HCT116 (cell line): Measurements from ENCODE around the gene ZNF804A. TPM values are rescaled to one million over a fixed set of nuclear protein-coding genes. Genes with fewer than 3 reads are reported as not detected.

Experiments
- ATAC-seq: fragments of 200-7000 bp; cut with Tn5 transposase; 2 replicates; pipeline ENCODE4 v1.9.1; 2020; ENCODE audit warnings: mild to moderate bottlenecking, moderate library complexity
- BruUV-seq: library from RNA; stranded (reverse); fragments of 400-500 nt; replicated peaks from 2 replicates; lab custom pipeline; 2021; lab: Mats Ljungman, UMichigan
- CTCF ChIA-PET: fragments of 300-600 bp; sonication (Branson Sonifier 250); formaldehyde crosslinking; loops from one replicate; lab custom pipeline; 2021; ENCODE audit warnings: antibody characterized with exemption; lab: Charles Lee
- POLR2A ChIA-PET: fragments of 300-600, 350-600 bp; sonication (Branson Sonifier 250); formaldehyde crosslinking; loops from one replicate; lab custom pipeline; 2021; ENCODE audit warnings: antibody characterized with exemption; lab: Charles Lee
- RAD21 ChIA-PET, 2 experiments: fragments of 300-600 bp; sonication (Branson Sonifier 250); formaldehyde crosslinking; loops; one replicate each; lab custom pipeline; 2023; ENCODE audit warnings: low total read pairs in 2 of 2; ENCODE audit not compliant: uncharacterized antibody in 2 of 2, unreplicated experiment in 2 of 2, low non-redundant PET in 1 of 2; lab: Charles Lee
- DNase-seq: peaks from one replicate; pipeline ENCODE4 v3.0.0-alpha.2; 2010; ENCODE audit warnings: low read depth, low spot score
- H2AFZ ChIP-seq: fragments of 200-600 bp; shearing (Covaris generic), sonication (generic); 2 replicates; pipeline ENCODE4 v1.6.1; 2017; ENCODE audit warnings: low read depth, mixed run types, mixed read lengths, antibody characterized with exemption, low read length; ENCODE audit not compliant: poor library complexity, severe bottlenecking
- H3K27ac ChIP-seq: 2 replicates; pipeline ENCODE4 v1.5.1; 2012; ENCODE audit warnings: low read depth, low read length
- H3K27me3 ChIP-seq: fragments of 200-600 bp; sonication (generic); 2 replicates; pipeline ENCODE4 v1.6.1; 2016; ENCODE audit warnings: mixed run types, low read length, mixed read lengths; ENCODE audit not compliant: insufficient read depth
- H3K36me3 ChIP-seq, 2 experiments: fragments of 200-500 bp in 1 of 2; fragments of 200-600 bp in 1 of 2; sonication (Bioruptor generic) in 1 of 2; sonication (generic) in 1 of 2; 2 replicates each; pipeline versions ENCODE4 v1.5.1 to v1.6.1; 2014 to 2016; ENCODE audit warnings: low read length in 2 of 2, inconsistent platforms in 1 of 2, mixed read lengths in 1 of 2, mixed run types in 1 of 2; ENCODE audit not compliant: insufficient read depth in 2 of 2, control insufficient read depth in 1 of 2
- H3K4me1 ChIP-seq, 2 experiments: fragments of 200-600 bp in 1 of 2; sonication (generic) in 1 of 2; 2 replicates each; pipeline versions ENCODE4 v1.5.1 to v1.6.1; 2012 to 2017; ENCODE audit warnings: low read length in 2 of 2, inconsistent platforms in 1 of 2, mild to moderate bottlenecking in 1 of 2, mixed read lengths in 1 of 2, mixed run types in 1 of 2, moderate library complexity in 1 of 2; ENCODE audit not compliant: insufficient read depth in 2 of 2, control insufficient read depth in 1 of 2
- H3K4me2 ChIP-seq: fragments of 200-600 bp; sonication (generic); 2 replicates; pipeline ENCODE4 v1.6.1; 2017; ENCODE audit warnings: mixed run types, low read length, mixed read lengths
- H3K4me3 ChIP-seq, 2 experiments: fragments of 200-600 bp in 1 of 2; sonication (generic) in 1 of 2; replicated peaks in 1 of 2; 2 replicates each; pipeline ENCODE4 v1.5.1; 2011 to 2016; ENCODE audit warnings: low read length in 2 of 2, control low read depth in 1 of 2, low read depth in 1 of 2, mild to moderate bottlenecking in 1 of 2, mixed read lengths in 1 of 2, mixed run types in 1 of 2
- H3K79me2 ChIP-seq: fragments of 200-600 bp; sonication (generic); 2 replicates; pipeline ENCODE4 v1.6.1; 2017; ENCODE audit warnings: mild to moderate bottlenecking, mixed run types, low read length, moderate library complexity, mixed read lengths; ENCODE audit not compliant: insufficient read depth
- H3K9ac ChIP-seq: fragments of 200-600 bp; sonication (generic); 2 replicates; pipeline ENCODE4 v1.6.1; 2016; ENCODE audit warnings: low read length, mixed read lengths
- H3K9me2 ChIP-seq: fragments of 200-600 bp; sonication (generic), shearing (Covaris generic); 2 replicates; pipeline ENCODE4 v1.6.1; 2017; ENCODE audit warnings: mixed run types, mild to moderate bottlenecking, moderate library complexity; ENCODE audit not compliant: insufficient read depth
- H3K9me3 ChIP-seq, 2 experiments: fragments of 200-500 bp in 1 of 2; fragments of 200-600 bp in 1 of 2; sonication (Bioruptor generic) in 1 of 2; sonication (generic) in 1 of 2; 2 replicates each; pipeline ENCODE4 v1.6.1; 2014 to 2017; ENCODE audit warnings: low read length in 2 of 2, mixed read lengths in 2 of 2, inconsistent platforms in 1 of 2, low read depth in 1 of 2, mild to moderate bottlenecking in 1 of 2, mixed run types in 1 of 2, moderate library complexity in 1 of 2; ENCODE audit not compliant: control insufficient read depth in 1 of 2, insufficient read depth in 1 of 2
- H4K20me1 ChIP-seq: fragments of 200-600 bp; sonication (generic), shearing (Covaris generic); 2 replicates; pipeline ENCODE4 v1.6.1; 2017; ENCODE audit warnings: mixed run types, mild to moderate bottlenecking, moderate library complexity; ENCODE audit not compliant: insufficient read depth
- CEBPB ChIP-seq: IDR thresholded peaks from 2 replicates; pipeline ENCODE4 v1.6.1; 2012; ENCODE audit warnings: low read depth
- ELF1 ChIP-seq: IDR thresholded peaks from 2 replicates; pipeline ENCODE4 v1.6.1; 2012; ENCODE audit warnings: low read depth, borderline replicate concordance
- EZH2 ChIP-seq: fragments of 200-600 bp; sonication (generic); IDR thresholded peaks from 2 replicates; pipeline ENCODE4 v1.6.1; 2017; ENCODE audit warnings: antibody characterized with exemption, mixed run types
- FOSL1 ChIP-seq: IDR thresholded peaks from 2 replicates; pipeline ENCODE4 v1.6.1; 2012; ENCODE audit warnings: low read depth
- JUND ChIP-seq: IDR thresholded peaks from 2 replicates; pipeline ENCODE4 v1.6.1; 2012
- POLR2AphosphoS5 ChIP-seq: IDR thresholded peaks from 2 replicates; pipeline ENCODE4 v1.6.1; 2011; ENCODE audit warnings: mild to moderate bottlenecking, low read depth, low read length, moderate library complexity
- RAD21 ChIP-seq: IDR thresholded peaks from 2 replicates; pipeline ENCODE4 v1.6.1; 2012; ENCODE audit warnings: low read depth, mild to moderate bottlenecking
- SP1 ChIP-seq: IDR thresholded peaks from 2 replicates; pipeline ENCODE4 v1.6.1; 2012; ENCODE audit warnings: low read depth
- SRF ChIP-seq: IDR thresholded peaks from 2 replicates; pipeline ENCODE4 v1.6.1; 2012; ENCODE audit warnings: low read depth
- TCF7L2 ChIP-seq: IDR thresholded peaks from 2 replicates; pipeline ENCODE4 v1.7.0; 2011; ENCODE audit warnings: borderline replicate concordance, inconsistent platforms; ENCODE audit not compliant: insufficient read depth, insufficient read length; ENCODE audit errors: extremely low read depth
- YY1 ChIP-seq: IDR thresholded peaks from 2 replicates; pipeline ENCODE4 v1.6.1; 2011; ENCODE audit warnings: low read length, low read depth, moderate library complexity, mild to moderate bottlenecking; ENCODE audit not compliant: insufficient replicate concordance; ENCODE audit errors: extremely low read depth
- intact Hi-C: fragments of 100-400 bp; cut with micrococcal nuclease; formaldehyde crosslinking; loops from 2 replicates; pipeline ENCODE4 v1.10.0; 2022
- total RNA-seq: library from RNA; stranded (reverse); gene quantifications from one replicate; pipeline ENCODE4 v1.2.1, GENCODE V29; 2021; ENCODE audit not compliant: unreplicated experiment
- TF ChIP-seq, protein P1 (sequence below), 3 experiments: fragments of 200-600 bp in 1 of 3; sonication (generic) in 1 of 3; IDR thresholded peaks in 2 of 3; conservative IDR thresholded peaks in 1 of 3; 2 replicates each; pipeline ENCODE4 v1.5.1; 2012 to 2017; ENCODE audit warnings: low read depth in 2 of 3, low read length in 2 of 3, antibody characterized with exemption in 1 of 3, borderline replicate concordance in 1 of 3, control low read depth in 1 of 3, mild to moderate bottlenecking in 1 of 3, mixed read lengths in 1 of 3, mixed run types in 1 of 3, moderate library complexity in 1 of 3; ENCODE audit not compliant: insufficient read depth in 1 of 3

Gene ZNF804A
- total RNA-seq, 1 experiment from 2014 or later: 0.61 TPM

- Histone ChIP-seq H3K4me2 (no peak overlapping the region), H3K27ac (no peak overlapping the region), H2AFZ (no peak overlapping the region), H3K9ac (no peak overlapping the region), H3K9me2 (no peaks in the 10 kb centered on the region), H3K79me2 (no peaks in the 10 kb centered on the region), H3K9me3 (no peaks in the 10 kb centered on the region), H3K36me3 (no peaks in the 10 kb centered on the region), H3K27me3 (no peaks in the 10 kb centered on the region), H4K20me1 (no peaks in the 10 kb centered on the region), H3K4me1 (no peaks in the 10 kb centered on the region), H3K4me3 (no peak overlapping the region)
- RAD21 ChIA-PET: no interaction called here
- intact Hi-C loops: no loop called here
- ATAC-seq (no peak), DNase-seq (no peak)
- POLR2A ChIA-PET: no interaction called here
- CTCF ChIA-PET: no interaction called here
- no TSS peak for BruUV-seq
- TF ChIP-seq FOSL1: no peak
- TF ChIP-seq JUND: no peak
- TF ChIP-seq, protein P1, sequence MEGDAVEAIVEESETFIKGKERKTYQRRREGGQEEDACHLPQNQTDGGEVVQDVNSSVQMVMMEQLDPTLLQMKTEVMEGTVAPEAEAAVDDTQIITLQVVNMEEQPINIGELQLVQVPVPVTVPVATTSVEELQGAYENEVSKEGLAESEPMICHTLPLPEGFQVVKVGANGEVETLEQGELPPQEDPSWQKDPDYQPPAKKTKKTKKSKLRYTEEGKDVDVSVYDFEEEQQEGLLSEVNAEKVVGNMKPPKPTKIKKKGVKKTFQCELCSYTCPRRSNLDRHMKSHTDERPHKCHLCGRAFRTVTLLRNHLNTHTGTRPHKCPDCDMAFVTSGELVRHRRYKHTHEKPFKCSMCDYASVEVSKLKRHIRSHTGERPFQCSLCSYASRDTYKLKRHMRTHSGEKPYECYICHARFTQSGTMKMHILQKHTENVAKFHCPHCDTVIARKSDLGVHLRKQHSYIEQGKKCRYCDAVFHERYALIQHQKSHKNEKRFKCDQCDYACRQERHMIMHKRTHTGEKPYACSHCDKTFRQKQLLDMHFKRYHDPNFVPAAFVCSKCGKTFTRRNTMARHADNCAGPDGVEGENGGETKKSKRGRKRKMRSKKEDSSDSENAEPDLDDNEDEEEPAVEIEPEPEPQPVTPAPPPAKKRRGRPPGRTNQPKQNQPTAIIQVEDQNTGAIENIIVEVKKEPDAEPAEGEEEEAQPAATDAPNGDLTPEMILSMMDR (IDR thresholded peaks at IDR 0.05 in 2 of 3, conservative IDR thresholded peaks at IDR 0.05 in 1 of 3; ENCODE audit: borderline replicate concordance in 1 of 3, insufficient read depth in 1 of 3, low read depth in 2 of 3, low read length in 2 of 3): no peak
- TF ChIP-seq TCF7L2: no peak
- TF ChIP-seq EZH2: no peak
- no peak for TF ChIP-seq RAD21
- TF ChIP-seq POLR2AphosphoS5: no peak
- no peak for TF ChIP-seq YY1
- TF ChIP-seq SP1: no peak
- TF ChIP-seq ELF1: no peak
- no peak for TF ChIP-seq SRF
- no peak for TF ChIP-seq CEBPB
Observed at GRCh38 chr2:184556639-184557038, 41.7 kb upstream of the ZNF804A start.
